ENCODE measurements around the gene SCTR.

DNA sequence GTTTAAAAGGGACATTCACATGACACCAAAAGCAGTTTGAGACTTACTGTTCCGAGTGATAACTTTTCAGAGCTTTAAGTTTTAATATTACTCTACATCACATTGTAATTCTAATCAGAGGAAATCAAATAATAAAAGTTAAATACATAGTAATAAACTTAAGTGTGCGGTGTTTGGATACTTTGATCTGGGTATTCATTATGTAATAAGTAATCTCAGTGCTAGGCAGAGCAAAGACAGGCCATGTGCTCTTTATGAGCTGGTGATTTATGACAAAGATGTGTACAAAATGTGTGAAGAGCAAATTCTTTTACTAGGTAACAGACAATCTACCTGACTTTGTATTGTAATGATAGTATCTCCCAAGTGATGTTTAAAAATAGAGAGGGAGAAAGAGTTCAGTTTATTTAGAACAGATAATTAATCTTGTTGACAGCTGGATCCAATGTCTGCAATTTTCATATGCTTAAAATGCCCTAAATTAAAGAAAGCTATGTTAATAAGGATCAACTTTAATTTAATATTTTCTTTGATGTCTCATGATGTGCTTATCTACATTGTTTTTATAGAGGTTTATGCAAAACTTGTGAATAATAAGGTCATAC is 24.3 kb upstream of the SCTR start:
- TF ChIP-seq, protein P1, sequence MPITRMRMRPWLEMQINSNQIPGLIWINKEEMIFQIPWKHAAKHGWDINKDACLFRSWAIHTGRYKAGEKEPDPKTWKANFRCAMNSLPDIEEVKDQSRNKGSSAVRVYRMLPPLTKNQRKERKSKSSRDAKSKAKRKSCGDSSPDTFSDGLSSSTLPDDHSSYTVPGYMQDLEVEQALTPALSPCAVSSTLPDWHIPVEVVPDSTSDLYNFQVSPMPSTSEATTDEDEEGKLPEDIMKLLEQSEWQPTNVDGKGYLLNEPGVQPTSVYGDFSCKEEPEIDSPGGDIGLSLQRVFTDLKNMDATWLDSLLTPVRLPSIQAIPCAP (CRISPR knock-in tag; IDR thresholded peaks at IDR 0.05) = no peak
- TF ChIP-seq, protein P2, sequence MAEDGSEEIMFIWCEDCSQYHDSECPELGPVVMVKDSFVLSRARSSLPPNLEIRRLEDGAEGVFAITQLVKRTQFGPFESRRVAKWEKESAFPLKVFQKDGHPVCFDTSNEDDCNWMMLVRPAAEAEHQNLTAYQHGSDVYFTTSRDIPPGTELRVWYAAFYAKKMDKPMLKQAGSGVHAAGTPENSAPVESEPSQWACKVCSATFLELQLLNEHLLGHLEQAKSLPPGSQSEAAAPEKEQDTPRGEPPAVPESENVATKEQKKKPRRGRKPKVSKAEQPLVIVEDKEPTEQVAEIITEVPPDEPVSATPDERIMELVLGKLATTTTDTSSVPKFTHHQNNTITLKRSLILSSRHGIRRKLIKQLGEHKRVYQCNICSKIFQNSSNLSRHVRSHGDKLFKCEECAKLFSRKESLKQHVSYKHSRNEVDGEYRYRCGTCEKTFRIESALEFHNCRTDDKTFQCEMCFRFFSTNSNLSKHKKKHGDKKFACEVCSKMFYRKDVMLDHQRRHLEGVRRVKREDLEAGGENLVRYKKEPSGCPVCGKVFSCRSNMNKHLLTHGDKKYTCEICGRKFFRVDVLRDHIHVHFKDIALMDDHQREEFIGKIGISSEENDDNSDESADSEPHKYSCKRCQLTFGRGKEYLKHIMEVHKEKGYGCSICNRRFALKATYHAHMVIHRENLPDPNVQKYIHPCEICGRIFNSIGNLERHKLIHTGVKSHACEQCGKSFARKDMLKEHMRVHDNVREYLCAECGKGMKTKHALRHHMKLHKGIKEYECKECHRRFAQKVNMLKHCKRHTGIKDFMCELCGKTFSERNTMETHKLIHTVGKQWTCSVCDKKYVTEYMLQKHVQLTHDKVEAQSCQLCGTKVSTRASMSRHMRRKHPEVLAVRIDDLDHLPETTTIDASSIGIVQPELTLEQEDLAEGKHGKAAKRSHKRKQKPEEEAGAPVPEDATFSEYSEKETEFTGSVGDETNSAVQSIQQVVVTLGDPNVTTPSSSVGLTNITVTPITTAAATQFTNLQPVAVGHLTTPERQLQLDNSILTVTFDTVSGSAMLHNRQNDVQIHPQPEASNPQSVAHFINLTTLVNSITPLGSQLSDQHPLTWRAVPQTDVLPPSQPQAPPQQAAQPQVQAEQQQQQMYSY (CRISPR knock-in tag; IDR thresholded peaks at IDR 0.05) = no peak
- TF ChIP-seq, protein P3, sequence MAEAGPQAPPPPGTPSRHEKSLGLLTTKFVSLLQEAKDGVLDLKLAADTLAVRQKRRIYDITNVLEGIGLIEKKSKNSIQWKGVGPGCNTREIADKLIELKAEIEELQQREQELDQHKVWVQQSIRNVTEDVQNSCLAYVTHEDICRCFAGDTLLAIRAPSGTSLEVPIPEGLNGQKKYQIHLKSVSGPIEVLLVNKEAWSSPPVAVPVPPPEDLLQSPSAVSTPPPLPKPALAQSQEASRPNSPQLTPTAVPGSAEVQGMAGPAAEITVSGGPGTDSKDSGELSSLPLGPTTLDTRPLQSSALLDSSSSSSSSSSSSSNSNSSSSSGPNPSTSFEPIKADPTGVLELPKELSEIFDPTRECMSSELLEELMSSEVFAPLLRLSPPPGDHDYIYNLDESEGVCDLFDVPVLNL (CRISPR knock-in tag; IDR thresholded peaks at IDR 0.05; ENCODE audit: borderline replicate concordance, low read depth) = no peak
- TF ChIP-seq, protein P4, sequence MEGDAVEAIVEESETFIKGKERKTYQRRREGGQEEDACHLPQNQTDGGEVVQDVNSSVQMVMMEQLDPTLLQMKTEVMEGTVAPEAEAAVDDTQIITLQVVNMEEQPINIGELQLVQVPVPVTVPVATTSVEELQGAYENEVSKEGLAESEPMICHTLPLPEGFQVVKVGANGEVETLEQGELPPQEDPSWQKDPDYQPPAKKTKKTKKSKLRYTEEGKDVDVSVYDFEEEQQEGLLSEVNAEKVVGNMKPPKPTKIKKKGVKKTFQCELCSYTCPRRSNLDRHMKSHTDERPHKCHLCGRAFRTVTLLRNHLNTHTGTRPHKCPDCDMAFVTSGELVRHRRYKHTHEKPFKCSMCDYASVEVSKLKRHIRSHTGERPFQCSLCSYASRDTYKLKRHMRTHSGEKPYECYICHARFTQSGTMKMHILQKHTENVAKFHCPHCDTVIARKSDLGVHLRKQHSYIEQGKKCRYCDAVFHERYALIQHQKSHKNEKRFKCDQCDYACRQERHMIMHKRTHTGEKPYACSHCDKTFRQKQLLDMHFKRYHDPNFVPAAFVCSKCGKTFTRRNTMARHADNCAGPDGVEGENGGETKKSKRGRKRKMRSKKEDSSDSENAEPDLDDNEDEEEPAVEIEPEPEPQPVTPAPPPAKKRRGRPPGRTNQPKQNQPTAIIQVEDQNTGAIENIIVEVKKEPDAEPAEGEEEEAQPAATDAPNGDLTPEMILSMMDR (IDR thresholded peaks at IDR 0.05) = no peak
- TF ChIP-seq MYBL2 (CRISPR knock-in tag; IDR thresholded peaks at IDR 0.05) (no peak), RELA (CRISPR knock-in tag; IDR thresholded peaks at IDR 0.05; ENCODE audit: borderline replicate concordance) (no peak), FOXJ3 (CRISPR knock-in tag; IDR thresholded peaks at IDR 0.05; ENCODE audit: borderline replicate concordance) (no peak), NFATC4 (CRISPR knock-in tag; IDR thresholded peaks at IDR 0.05) (no peak), TCF7 (CRISPR knock-in tag; IDR thresholded peaks at IDR 0.05; ENCODE audit: low read depth) (no peak)
- TF ChIP-seq, protein P5, sequence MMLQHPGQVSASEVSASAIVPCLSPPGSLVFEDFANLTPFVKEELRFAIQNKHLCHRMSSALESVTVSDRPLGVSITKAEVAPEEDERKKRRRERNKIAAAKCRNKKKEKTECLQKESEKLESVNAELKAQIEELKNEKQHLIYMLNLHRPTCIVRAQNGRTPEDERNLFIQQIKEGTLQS (CRISPR knock-in tag; conservative IDR thresholded peaks at IDR 0.05) = no peak
